Endothelial cell (in vitro differentiated cells): ENCODE results near the gene EIF5A. TPM values are rescaled to one million over a fixed set of nuclear protein-coding genes. Genes with fewer than 3 reads are reported as not detected.

Source experiments
- DNase-seq: peaks from one replicate; pipeline ENCODE4 v3.0.0; 2021; ENCODE audit warnings: low spot score
- H3K27ac Mint-ChIP-seq: one replicate; pipeline ENCODE4 v1.8.0; 2021; ENCODE audit warnings: mixed read lengths, inconsistent platforms; ENCODE audit not compliant: unreplicated experiment
- H3K27me3 Mint-ChIP-seq: one replicate; pipeline ENCODE4 v1.8.0; 2021; ENCODE audit warnings: mild to moderate bottlenecking, moderate library complexity, mixed read lengths, inconsistent platforms; ENCODE audit not compliant: unreplicated experiment
- H3K36me3 Mint-ChIP-seq: one replicate; pipeline ENCODE4 v1.8.0; 2021; ENCODE audit warnings: mild to moderate bottlenecking, low read depth, mixed read lengths, inconsistent platforms; ENCODE audit not compliant: unreplicated experiment
- H3K4me1 Mint-ChIP-seq: one replicate; pipeline ENCODE4 v1.8.0; 2021; ENCODE audit warnings: mild to moderate bottlenecking, mixed read lengths, inconsistent platforms; ENCODE audit not compliant: unreplicated experiment
- H3K4me3 Mint-ChIP-seq: one replicate; pipeline ENCODE4 v1.8.0; 2021; ENCODE audit warnings: mild to moderate bottlenecking, mixed read lengths, inconsistent platforms; ENCODE audit not compliant: unreplicated experiment
- H3K9me3 Mint-ChIP-seq: one replicate; pipeline ENCODE4 v1.8.0; 2021; ENCODE audit warnings: mixed read lengths, inconsistent platforms; ENCODE audit not compliant: unreplicated experiment
- CTCF ChIP-seq: fragments of 200-600 bp; sonication (generic); IDR thresholded peaks from one replicate; pipeline ENCODE4 v1.5.0; 2021; ENCODE audit warnings: antibody characterized with exemption; ENCODE audit not compliant: unreplicated experiment
- long read RNA-seq: library from polyadenylated mRNA; unstranded; transcript quantifications from one replicate; pipeline ENCODE4 v2.0.0, GENCODE V29; 2020; ENCODE audit not compliant: unreplicated experiment
- total RNA-seq: library from RNA; stranded (reverse); fragmentation: NEBNext Ultra II Directional; extraction: Animal tissue kit (Norgen Biotek cat#: 25700); gene quantifications from one replicate; pipeline ENCODE4 v1.2.1, GENCODE V29; 2021; ENCODE audit not compliant: unreplicated experiment

EIF5A gene
- total RNA-seq, result 362 TPM
- long read RNA-seq, transcript EIF5A-202 (6 exons, 1,511 nt), result major isoform, 210 of 292 reads
- long read RNA-seq, transcript EIF5A-204 (6 exons, 1,336 nt), result minor isoform, 5 of 292 reads
- long read RNA-seq, transcript EIF5A-205 (6 exons, 1,271 nt), result minor isoform, 9 of 292 reads
- long read RNA-seq, partial matches to known transcripts, result 3 of 292 reads
- long read RNA-seq, other reads (novel, unspliced or antisense), result 63 of 292 reads

- Mint-ChIP-seq H3K9me3 (no peaks in the 10 kb centered on the region), H3K4me1 (peaks cover 29% of the 10 kb centered on the region), H3K27ac (peak within 1 kb of the TSS; percentile 92), H3K4me3 (peak within 1 kb of the TSS; percentile 96), H3K36me3 (peaks cover 29% of the 10 kb centered on the region), H3K27me3 (peaks cover 19% of the 10 kb centered on the region)
- TF ChIP-seq CTCF, result no peak
- DNase-seq, result peak; percentile 100
These were observed at the start of gene EIF5A for GRCh38 chr17:7306911-7307685. TSS of gene EIF5A (plus strand) at chr17:7307628. CDS start at chr17:7309636, 2,008 bp downstream.

GRCh38 chr17:7258731-7259554, 48.5 kb upstream of the EIF5A start:
- peaks cover 20% of the 10 kb centered on the region for H3K36me3 Mint-ChIP-seq
- H3K4me1 Mint-ChIP-seq, result peaks cover 16% of the 10 kb centered on the region
- DNase-seq, result no peak
- H3K27ac Mint-ChIP-seq, result peak overlapping the region; percentile 57
- H3K4me3 Mint-ChIP-seq, result no peak overlapping the region
- no peak for TF ChIP-seq CTCF
- H3K27me3 Mint-ChIP-seq, result peaks cover 12% of the 10 kb centered on the region
- no peaks in the 10 kb centered on the region for H3K9me3 Mint-ChIP-seq

- peaks cover 17% of the 10 kb centered on the region for H3K4me1 Mint-ChIP-seq
- peak overlapping the region; percentile 57 for H3K27ac Mint-ChIP-seq
- H3K36me3 Mint-ChIP-seq, result peaks cover 19% of the 10 kb centered on the region
- H3K27me3 Mint-ChIP-seq, result peaks cover 12% of the 10 kb centered on the region
- no peak for DNase-seq
- TF ChIP-seq CTCF, result no peak
- peak overlapping the region; percentile 42 for H3K4me3 Mint-ChIP-seq
- no peaks in the 10 kb centered on the region for H3K9me3 Mint-ChIP-seq
These were observed 47.9 kb upstream of the EIF5A start for GRCh38 chr17:7259555-7259889.

GRCh38 chr17:7260151-7260550, 47.3 kb upstream of the EIF5A start:
- peak overlapping the region; percentile 73 for H3K4me3 Mint-ChIP-seq

More at GRCh38 chr17:7260151-7260550, 47.3 kb upstream of the EIF5A start:
- H3K27me3 Mint-ChIP-seq, result peaks cover 11% of the 10 kb centered on the region
- no peaks in the 10 kb centered on the region for H3K9me3 Mint-ChIP-seq
- H3K4me1 Mint-ChIP-seq, result peaks cover 17% of the 10 kb centered on the region
- H3K27ac Mint-ChIP-seq, result no peak overlapping the region
- no peak for TF ChIP-seq CTCF
- H3K36me3 Mint-ChIP-seq, result peaks cover 14% of the 10 kb centered on the region
- no peak for DNase-seq
